Glutamatergic neuron (in vitro differentiated cells): ENCODE results near the gene GNB3. TPM values are rescaled to one million over a fixed set of nuclear protein-coding genes. Genes with fewer than 3 reads are reported as not detected.
"Not testable (repeated sequence)": the region's sequence is repeated elsewhere in the genome, so short reads cannot be mapped to it uniquely, and the experiment has no call there.

Source experiments
- DNase-seq: peaks from one replicate; pipeline ENCODE4 v3.0.0; 2022
- H3K27ac Mint-ChIP-seq: one replicate; pipeline ENCODE4 v1.8.0; 2020; ENCODE audit warnings: mild to moderate bottlenecking, mixed read lengths, inconsistent platforms; ENCODE audit not compliant: unreplicated experiment
- H3K27me3 Mint-ChIP-seq: one replicate; pipeline ENCODE4 v1.8.0; 2020; ENCODE audit warnings: mild to moderate bottlenecking, moderate library complexity, mixed read lengths, inconsistent platforms; ENCODE audit not compliant: unreplicated experiment
- H3K36me3 Mint-ChIP-seq: one replicate; pipeline ENCODE4 v1.8.0; 2020; ENCODE audit warnings: mild to moderate bottlenecking, mixed read lengths, inconsistent platforms; ENCODE audit not compliant: unreplicated experiment
- H3K4me1 Mint-ChIP-seq: one replicate; pipeline ENCODE4 v1.8.0; 2020; ENCODE audit warnings: mild to moderate bottlenecking, low read depth, mixed read lengths, inconsistent platforms; ENCODE audit not compliant: unreplicated experiment
- H3K4me3 Mint-ChIP-seq: one replicate; pipeline ENCODE4 v1.8.0; 2020; ENCODE audit warnings: mild to moderate bottlenecking, mixed read lengths, inconsistent platforms; ENCODE audit not compliant: unreplicated experiment
- H3K9me3 Mint-ChIP-seq: one replicate; pipeline ENCODE4 v1.8.0; 2020; ENCODE audit warnings: mild to moderate bottlenecking, moderate library complexity, mixed read lengths, inconsistent platforms; ENCODE audit not compliant: unreplicated experiment
- CTCF ChIP-seq: fragments of 200-600 bp; sonication (generic); IDR thresholded peaks from one replicate; pipeline ENCODE4 v1.5.0; 2021; ENCODE audit not compliant: partially characterized antibody, unreplicated experiment
- total RNA-seq: library from RNA; stranded (reverse); fragmentation: NEBNext Ultra II Directional; extraction: Animal tissue kit (Norgen Biotek cat#: 25700); gene quantifications from one replicate; pipeline ENCODE4 v1.2.1, GENCODE V29; 2021; ENCODE audit not compliant: unreplicated experiment

Gene GNB3
- total RNA-seq, 1 donor from 2014 or later, result 45.7 TPM

- Mint-ChIP-seq H3K4me1 (peaks cover 20% of the 10 kb centered on the region), H3K36me3 (no peaks in the 10 kb centered on the region), H3K27me3 (peaks cover 17% of the 10 kb centered on the region), H3K27ac (peak overlapping the region; percentile 78), H3K4me3 (peak overlapping the region; percentile 89), H3K9me3 (peaks cover 23% of the 10 kb centered on the region)
- DNase-seq, result peak; percentile 92
- peak; percentile 87 for TF ChIP-seq CTCF
Observed at GRCh38 chr12:6872073-6873048, 31.6 kb downstream of the GNB3 start.

- Mint-ChIP-seq H3K4me3 (peak within 1 kb of the TSS; percentile 89), H3K27me3 (peaks cover 16% of the 10 kb centered on the region), H3K4me1 (peaks cover 20% of the 10 kb centered on the region), H3K27ac (peak within 1 kb of the TSS; percentile 84), H3K36me3 (no peaks in the 10 kb centered on the region), H3K9me3 (peaks cover 23% of the 10 kb centered on the region)
- peak; percentile 100 for DNase-seq
- no peak for TF ChIP-seq CTCF
Observed at GRCh38 chr12:6873094-6874014, 32.6 kb downstream of the GNB3 start, which contains the start of gene SPSB2. SPSB2 (minus strand) TSS chr12:6873303; CDS start chr12:6872901, 402 bp downstream.

GRCh38 chr12:6874015-6874368 is 33.3 kb downstream of the GNB3 start:
- H3K36me3 Mint-ChIP-seq, DNase-seq: not testable (repeated sequence)
- H3K27me3 Mint-ChIP-seq, result peaks cover 12% of the 10 kb centered on the region
- H3K4me1 Mint-ChIP-seq, result peaks cover 16% of the 10 kb centered on the region
- peak overlapping the region; percentile 84 for H3K27ac Mint-ChIP-seq
- peaks cover 17% of the 10 kb centered on the region for H3K9me3 Mint-ChIP-seq
- peak overlapping the region; percentile 88 for H3K4me3 Mint-ChIP-seq

- not testable (repeated sequence) for DNase-seq, H3K4me3 Mint-ChIP-seq, H3K36me3 Mint-ChIP-seq, H3K27ac Mint-ChIP-seq, H3K9me3 Mint-ChIP-seq, H3K27me3 Mint-ChIP-seq, H3K4me1 Mint-ChIP-seq
Observed at GRCh38 chr12:6879824-6880223, 39.1 kb downstream of the GNB3 start.

GRCh38 chr12:6883252-6883651 is 42.5 kb downstream of the GNB3 start:
- peaks cover 4% of the 10 kb centered on the region for H3K4me1 Mint-ChIP-seq
- H3K9me3 Mint-ChIP-seq, result peaks cover 2% of the 10 kb centered on the region
- no peaks in the 10 kb centered on the region for H3K27me3 Mint-ChIP-seq
- TF ChIP-seq CTCF, result no peak
- H3K27ac Mint-ChIP-seq, result no peak overlapping the region
- no peak for DNase-seq
- no peaks in the 10 kb centered on the region for H3K36me3 Mint-ChIP-seq
- no peak overlapping the region for H3K4me3 Mint-ChIP-seq
